Cardiac fibroblast (primary cell): ENCODE results near the gene TMEM131.

Experiments used
- DNase-seq, 2 donors: peaks; one replicate each; pipeline versions ENCODE4 v3.0.0 to v3.0.0-alpha.2; 2010; ENCODE audit warnings: low read depth in 2 of 2
- H3K4me3 ChIP-seq, 2 donors: replicated peaks in 1 of 2; 1 replicate in 1 of 2; 2 replicates in 1 of 2; pipeline ENCODE4 v1.5.1; 2011; ENCODE audit warnings: low read depth in 2 of 2, low read length in 2 of 2, mild to moderate bottlenecking in 2 of 2, moderate library complexity in 1 of 2
- CTCF ChIP-seq: IDR thresholded peaks from one replicate; pipeline ENCODE4 v1.5.1; 2011; ENCODE audit warnings: low read depth, mild to moderate bottlenecking, low read length, inconsistent platforms

TMEM131 gene

GRCh38 chr2:97910403-97911205 is 85.1 kb downstream of the TMEM131 start:
- DNase-seq, result no peak

GRCh38 chr2:97908208-97908676 is 87.5 kb downstream of the TMEM131 start:
- TF ChIP-seq CTCF, result no peak
- no peak for DNase-seq
- H3K4me3 ChIP-seq, result no peak overlapping the region

More at GRCh38 chr2:97910403-97911205, 85.1 kb downstream of the TMEM131 start:
- no peak overlapping the region for H3K4me3 ChIP-seq
- TF ChIP-seq CTCF, result no peak

GRCh38 chr2:97907369-97908100 is 88.2 kb downstream of the TMEM131 start:
- H3K4me3 ChIP-seq, result no peak overlapping the region
- TF ChIP-seq CTCF, result no peak
- no peak for DNase-seq

GRCh38 chr2:97906307-97906706 is 89.4 kb downstream of the TMEM131 start:
- no peak for TF ChIP-seq CTCF
- DNase-seq, result peak; percentile 19
- H3K4me3 ChIP-seq, result no peak overlapping the region

- no peak for DNase-seq
- TF ChIP-seq CTCF, result no peak
- H3K4me3 ChIP-seq, result no peak overlapping the region
Observed at GRCh38 chr2:97905294-97905693, 90.5 kb downstream of the TMEM131 start.

GRCh38 chr2:97901862-97902261 is 93.9 kb downstream of the TMEM131 start:
- no peak for DNase-seq
- no peak for TF ChIP-seq CTCF
- H3K4me3 ChIP-seq, result no peak overlapping the region
